K562 (cell line): ENCODE results near the gene GMPR. TPM values are rescaled to one million over a fixed set of nuclear protein-coding genes. Genes with fewer than 3 reads are reported as not detected.

Source experiments
- GATAD2A ChIP-seq: fragments of 450-650 bp; IDR thresholded peaks from 2 replicates; pipeline ENCODE4 v1.6.1; 2017
- MECOM ChIP-seq: fragments of 250-450 bp; sonication (Bioruptor Pico); IDR thresholded peaks from 2 replicates; pipeline ENCODE4 v1.8.0; 2022; ENCODE audit warnings: inconsistent platforms
- MYNN ChIP-seq, 2 experiments: sonication (generic); formaldehyde crosslinking in 1 of 2; IDR thresholded peaks; 2 replicates each; pipeline versions ENCODE4 v1.5.0 to v1.6.1; 2016 to 2020; ENCODE audit warnings: antibody characterized with exemption in 1 of 2, missing genetic modification reagents in 1 of 2
- NELFE ChIP-seq: IDR thresholded peaks from 2 replicates; pipeline ENCODE4 v1.6.1; 2011; ENCODE audit warnings: mild to moderate bottlenecking; ENCODE audit not compliant: insufficient read depth, insufficient read length
- PCBP2 ChIP-seq: fragments of 200-400 bp; formaldehyde crosslinking; IDR thresholded peaks from 2 replicates; pipeline ENCODE4 v1.6.1; 2018; ENCODE audit warnings: low read length, low read depth, mild to moderate bottlenecking, moderate library complexity; ENCODE audit not compliant: poor library complexity, severe bottlenecking
- POU5F1 ChIP-seq: fragments of 150-350 bp; IDR thresholded peaks from 2 replicates; pipeline ENCODE4 v1.6.1; 2014; ENCODE audit warnings: borderline replicate concordance, low read length, low read depth, mild to moderate bottlenecking; ENCODE audit not compliant: partially characterized antibody
- PTRF ChIP-seq: fragments of 450-650 bp; IDR thresholded peaks from 2 replicates; pipeline ENCODE4 v1.6.1; 2016; ENCODE audit warnings: mild to moderate bottlenecking, missing genetic modification characterization, missing compliant biosample characterization
- RBFOX2 ChIP-seq: fragments of 200-400 bp; formaldehyde crosslinking; IDR thresholded peaks from 2 replicates; pipeline ENCODE4 v1.6.1; 2017; ENCODE audit warnings: low read depth, mild to moderate bottlenecking, low read length, moderate library complexity
- RHOXF2B ChIP-seq: fragments of 250-450 bp; sonication (Bioruptor Pico); conservative IDR thresholded peaks from 2 replicates; pipeline ENCODE4 v1.5.1; 2021
- SIN3A ChIP-seq, 2 experiments: fragments of 150-350 bp in 1 of 2; IDR thresholded peaks; 2 replicates each; pipeline ENCODE4 v1.6.1; 2011 to 2016; ENCODE audit warnings: borderline replicate concordance in 2 of 2, low read depth in 2 of 2, low read length in 2 of 2, mild to moderate bottlenecking in 2 of 2, moderate library complexity in 2 of 2; ENCODE audit not compliant: control insufficient read depth in 1 of 2
- STAG1 ChIP-seq: sonication (generic); formaldehyde crosslinking; IDR thresholded peaks from 2 replicates; pipeline ENCODE4 v1.5.0; 2020; ENCODE audit warnings: missing genetic modification reagents, borderline replicate concordance
- U2AF1 ChIP-seq: fragments of 200-400 bp; formaldehyde crosslinking; optimal IDR thresholded peaks from 2 replicates; pipeline ENCODE3; 2017; ENCODE audit warnings: mild to moderate bottlenecking, low read depth, low read length, moderate library complexity
- ZNF57 ChIP-seq: fragments of 450-650 bp; formaldehyde crosslinking; IDR thresholded peaks from 2 replicates; pipeline ENCODE4 v1.4.0; 2020; ENCODE audit warnings: mild to moderate bottlenecking, moderate library complexity
- polyA plus RNA-seq, 8 experiments: library from polyadenylated mRNA; depleted of rRNA in 4 of 8; stranded (reverse) in 5 of 8; unstranded in 3 of 8; fragments of >200 nt; fragmentation: Nextera tagmentation in 2 of 8; fragmentation: Illumina TruSeq in 1 of 8; extraction: Ambion mirVana in 2 of 8; extraction: Trizol in 1 of 8; gene quantifications; 2 replicates each; pipeline versions ENCODE4 v1.2.1 to v1.2.3, GENCODE V29; 2011 to 2014; ENCODE audit warnings: inconsistent platforms in 1 of 8, missing spikeins in 1 of 8
- total RNA-seq, 7 experiments: library from RNA; depleted of rRNA in 6 of 7; stranded (reverse); fragments of >200 nt in 6 of 7; fragmentation: Illumina TruSeq in 2 of 7; extraction: Trizol in 2 of 7; gene quantifications; 2 replicates each; pipeline versions ENCODE4 v1.2.1 to v1.2.3, GENCODE V29; 2011 to 2021; ENCODE audit warnings: low replicate concordance in 1 of 7
- TF ChIP-seq, protein P1 (sequence below): fragments of 250-450 bp; sonication (Bioruptor Pico); IDR thresholded peaks from 2 replicates; pipeline ENCODE4 v1.4.0; 2020
- TF ChIP-seq, protein P2 (sequence below): sonication (generic); formaldehyde crosslinking; IDR thresholded peaks from 2 replicates; pipeline ENCODE4 v1.8.0; 2022; ENCODE audit warnings: mild to moderate bottlenecking, missing genetic modification reagents, borderline replicate concordance

Gene GMPR
- total and polyA plus RNA-seq, 9 of the 15 experiments (the other 6 are each of a cell fraction or from before 2014, with no cell fraction given): 34.6 to 83.7 (median 49.8) TPM

GRCh38 chr6:16270178-16270794 is 31.9 kb downstream of the GMPR start (continued):
- TF ChIP-seq, protein P1, sequence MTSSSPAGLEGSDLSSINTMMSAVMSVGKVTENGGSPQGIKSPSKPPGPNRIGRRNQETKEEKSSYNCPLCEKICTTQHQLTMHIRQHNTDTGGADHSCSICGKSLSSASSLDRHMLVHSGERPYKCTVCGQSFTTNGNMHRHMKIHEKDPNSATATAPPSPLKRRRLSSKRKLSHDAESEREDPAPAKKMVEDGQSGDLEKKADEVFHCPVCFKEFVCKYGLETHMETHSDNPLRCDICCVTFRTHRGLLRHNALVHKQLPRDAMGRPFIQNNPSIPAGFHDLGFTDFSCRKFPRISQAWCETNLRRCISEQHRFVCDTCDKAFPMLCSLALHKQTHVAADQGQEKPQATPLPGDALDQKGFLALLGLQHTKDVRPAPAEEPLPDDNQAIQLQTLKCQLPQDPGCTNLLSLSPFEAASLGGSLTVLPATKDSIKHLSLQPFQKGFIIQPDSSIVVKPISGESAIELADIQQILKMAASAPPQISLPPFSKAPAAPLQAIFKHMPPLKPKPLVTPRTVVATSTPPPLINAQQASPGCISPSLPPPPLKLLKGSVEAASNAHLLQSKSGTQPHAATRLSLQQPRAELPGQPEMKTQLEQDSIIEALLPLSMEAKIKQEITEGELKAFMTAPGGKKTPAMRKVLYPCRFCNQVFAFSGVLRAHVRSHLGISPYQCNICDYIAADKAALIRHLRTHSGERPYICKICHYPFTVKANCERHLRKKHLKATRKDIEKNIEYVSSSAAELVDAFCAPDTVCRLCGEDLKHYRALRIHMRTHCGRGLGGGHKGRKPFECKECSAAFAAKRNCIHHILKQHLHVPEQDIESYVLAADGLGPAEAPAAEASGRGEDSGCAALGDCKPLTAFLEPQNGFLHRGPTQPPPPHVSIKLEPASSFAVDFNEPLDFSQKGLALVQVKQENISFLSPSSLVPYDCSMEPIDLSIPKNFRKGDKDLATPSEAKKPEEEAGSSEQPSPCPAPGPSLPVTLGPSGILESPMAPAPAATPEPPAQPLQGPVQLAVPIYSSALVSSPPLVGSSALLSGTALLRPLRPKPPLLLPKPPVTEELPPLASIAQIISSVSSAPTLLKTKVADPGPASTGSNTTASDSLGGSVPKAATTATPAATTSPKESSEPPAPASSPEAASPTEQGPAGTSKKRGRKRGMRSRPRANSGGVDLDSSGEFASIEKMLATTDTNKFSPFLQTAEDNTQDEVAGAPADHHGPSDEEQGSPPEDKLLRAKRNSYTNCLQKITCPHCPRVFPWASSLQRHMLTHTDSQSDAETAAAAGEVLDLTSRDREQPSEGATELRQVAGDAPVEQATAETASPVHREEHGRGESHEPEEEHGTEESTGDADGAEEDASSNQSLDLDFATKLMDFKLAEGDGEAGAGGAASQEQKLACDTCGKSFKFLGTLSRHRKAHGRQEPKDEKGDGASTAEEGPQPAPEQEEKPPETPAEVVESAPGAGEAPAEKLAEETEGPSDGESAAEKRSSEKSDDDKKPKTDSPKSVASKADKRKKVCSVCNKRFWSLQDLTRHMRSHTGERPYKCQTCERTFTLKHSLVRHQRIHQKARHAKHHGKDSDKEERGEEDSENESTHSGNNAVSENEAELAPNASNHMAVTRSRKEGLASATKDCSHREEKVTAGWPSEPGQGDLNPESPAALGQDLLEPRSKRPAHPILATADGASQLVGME (CRISPR knock-in tag): no peak; the same call in 1 of the 2 replicates
- TF ChIP-seq MECOM (CRISPR knock-in tag) (peak; percentile 100), STAG1 (CRISPR knock-in tag) (no peak), U2AF1 (no peak), SIN3A (IDR thresholded peaks at IDR 0.05; ENCODE audit: borderline replicate concordance in 2 of 2, control insufficient read depth in 1 of 2, low read depth in 2 of 2, low read length in 2 of 2) (no peak), GATAD2A (peak; percentile 95), ZNF57 (no peak), PTRF (tag) (no peak), PCBP2 (no peak), NELFE (no peak), POU5F1 (no peak), RHOXF2B (CRISPR knock-in tag) (no peak), RBFOX2 (no peak), MYNN (IDR thresholded peaks at IDR 0.05) (peak; percentile 94), MYNN (CRISPR knock-in tag; IDR thresholded peaks at IDR 0.05) (no peak)
- TF ChIP-seq, protein P2, sequence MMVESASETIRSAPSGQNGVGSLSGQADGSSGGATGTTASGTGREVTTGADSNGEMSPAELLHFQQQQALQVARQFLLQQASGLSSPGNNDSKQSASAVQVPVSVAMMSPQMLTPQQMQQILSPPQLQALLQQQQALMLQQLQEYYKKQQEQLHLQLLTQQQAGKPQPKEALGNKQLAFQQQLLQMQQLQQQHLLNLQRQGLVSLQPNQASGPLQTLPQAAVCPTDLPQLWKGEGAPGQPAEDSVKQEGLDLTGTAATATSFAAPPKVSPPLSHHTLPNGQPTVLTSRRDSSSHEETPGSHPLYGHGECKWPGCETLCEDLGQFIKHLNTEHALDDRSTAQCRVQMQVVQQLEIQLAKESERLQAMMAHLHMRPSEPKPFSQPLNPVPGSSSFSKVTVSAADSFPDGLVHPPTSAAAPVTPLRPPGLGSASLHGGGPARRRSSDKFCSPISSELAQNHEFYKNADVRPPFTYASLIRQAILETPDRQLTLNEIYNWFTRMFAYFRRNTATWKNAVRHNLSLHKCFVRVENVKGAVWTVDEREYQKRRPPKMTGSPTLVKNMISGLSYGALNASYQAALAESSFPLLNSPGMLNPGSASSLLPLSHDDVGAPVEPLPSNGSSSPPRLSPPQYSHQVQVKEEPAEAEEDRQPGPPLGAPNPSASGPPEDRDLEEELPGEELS (CRISPR knock-in tag): no peak
